Measurements from ENCODE around the gene SCN2A. TPM values are rescaled to one million over a fixed set of nuclear protein-coding genes. Genes with fewer than 3 reads are reported as not detected.

The SCN2A gene
- total and polyA plus RNA-seq, 9 of the 15 experiments (the other 6 are each of a cell fraction or from before 2014, with no cell fraction given) = 0.08 to 0.69 (median 0.31) TPM; not detected in 1

DNA sequence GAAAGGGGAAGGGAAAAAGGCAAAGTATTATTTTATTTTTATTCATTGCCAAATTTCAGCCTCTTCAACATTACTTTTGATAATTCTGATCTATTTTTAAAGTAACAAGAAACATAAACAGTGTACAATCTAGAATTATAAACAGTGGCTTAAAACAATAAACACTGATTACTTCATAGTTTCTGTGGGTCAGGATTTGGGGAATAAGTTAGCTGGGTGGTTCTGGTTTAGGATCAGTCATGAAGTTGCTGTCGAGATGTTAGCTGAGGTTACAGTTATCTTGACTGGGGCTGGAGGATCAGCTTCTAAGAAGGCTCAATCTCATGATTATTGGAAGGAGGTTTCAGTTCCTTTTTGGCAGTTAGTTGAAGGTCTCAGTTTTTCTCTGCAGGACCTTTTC, 109.2 kb downstream of the SCN2A start:
- Histone ChIP-seq H3K4me1 (replicated peaks in 1 of 2; ENCODE audit: control insufficient read depth in 2 of 2, insufficient read depth in 2 of 2, low read length in 2 of 2) (no peaks in the 10 kb centered on the region), H3K27me3 (ENCODE audit: control insufficient read depth in 2 of 2, insufficient read depth in 2 of 2, low read length in 2 of 2) (no peaks in the 10 kb centered on the region), H3K36me3 (ENCODE audit: control insufficient read depth, insufficient read depth, low read length) (no peaks in the 10 kb centered on the region), H4K20me1 (replicated peaks; ENCODE audit: control insufficient read depth, insufficient read depth, low read length) (no peaks in the 10 kb centered on the region), H3K27ac (ENCODE audit: extremely low read depth, low read depth, low read length) (no peak overlapping the region), H3K79me2 (ENCODE audit: control insufficient read depth, insufficient read depth, low read length) (no peaks in the 10 kb centered on the region), H3K9me1 (ENCODE audit: control insufficient read depth, insufficient read depth, low read length) (no peaks in the 10 kb centered on the region), H3K4me3 (no peak overlapping the region), H2AFZ (ENCODE audit: low read depth, low read length) (no peak overlapping the region), H3K9ac (ENCODE audit: insufficient read depth in 1 of 2, low read depth in 2 of 2, low read length in 2 of 2) (no peak overlapping the region), H3K4me2 (ENCODE audit: insufficient read depth, low read length) (no peak overlapping the region), H3K9me3 (replicated peaks; ENCODE audit: control insufficient read depth, insufficient read depth, low read depth, low read length) (peaks cover 5% of the 10 kb centered on the region; the same call in 1 of the 2 replicates)
- BruUV-seq (replicated peaks) = no TSS peak
- POLR2A ChIA-PET = no interaction called here
- no peak for DNase-seq (ENCODE audit: extremely low read depth in 1 of 4, low spot score in 3 of 4)
- no peak for FAIRE-seq
- in situ Hi-C loops (cut with MboI) (no loop called here), intact Hi-C loops (cut with micrococcal nuclease) (no loop called here)
- TF ChIP-seq SRSF1 (IDR thresholded peaks at IDR 0.05; ENCODE audit: low read depth, low read length) (no peak), ZZZ3 (IDR thresholded peaks at IDR 0.05) (no peak), TOE1 (IDR thresholded peaks at IDR 0.05; ENCODE audit: borderline replicate concordance) (no peak), TOE1 (CRISPR knock-in tag; IDR thresholded peaks at IDR 0.05; ENCODE audit: borderline replicate concordance, low read depth) (no peak), MIER1 (IDR thresholded peaks at IDR 0.05; ENCODE audit: low read depth) (no peak), SNAPC5 (CRISPR knock-in tag; IDR thresholded peaks at IDR 0.05) (no peak), TAF15 (IDR thresholded peaks at IDR 0.05; ENCODE audit: low read depth, low read length) (no peak), TFE3 (CRISPR knock-in tag; IDR thresholded peaks at IDR 0.05) (no peak), NCOA2 (IDR thresholded peaks at IDR 0.05; ENCODE audit: partially characterized antibody in 2 of 2) (no peak), ZBTB1 (CRISPR knock-in tag; IDR thresholded peaks at IDR 0.05; ENCODE audit: borderline replicate concordance, low read depth) (no peak), EHMT2 (IDR thresholded peaks at IDR 0.05) (no peak), SMAD3 (CRISPR knock-in tag; conservative IDR thresholded peaks at IDR 0.05) (no peak), ZNF589 (CRISPR knock-in tag; IDR thresholded peaks at IDR 0.05; ENCODE audit: low read depth) (no peak), FOSL1 (tag; conservative IDR thresholded peaks at IDR 0.05) (no peak)
- ATAC-seq = no peak
- WGBS (ENCODE audit: insufficient coverage, low coverage, missing lambda C conversion rate) = 0% methylated on average over 1 of the region's 1 CpG
- CTCF ChIA-PET (ENCODE audit: low intra/inter-chr PET ratio) = no interaction called here
